Astrocyte (in vitro differentiated cells and primary cell): ENCODE measurements around the gene GPC5. TPM values are rescaled to one million over a fixed set of nuclear protein-coding genes. Genes with fewer than 3 reads are reported as not detected.

Experiments
- DNase-seq: peaks from one replicate; pipeline ENCODE4 v3.0.0-alpha.2; 2010; ENCODE audit warnings: low read depth
- FAIRE-seq: peaks from 2 replicates; lab custom pipeline; 2011; peaks lifted over from hg19 to GRCh38; lab: Jason Lieb, UNC
- H2AFZ ChIP-seq: 2 replicates; pipeline ENCODE4 v1.6.0; 2012; ENCODE audit warnings: low read depth, low read length, inconsistent platforms
- H3K27ac ChIP-seq: 2 replicates; pipeline ENCODE4 v1.5.1; 2011; ENCODE audit warnings: low read depth, low read length, inconsistent platforms
- H3K27me3 ChIP-seq: 2 replicates; pipeline ENCODE4 v1.6.0; 2011; ENCODE audit warnings: low read length, inconsistent platforms; ENCODE audit not compliant: insufficient read depth
- H3K36me3 ChIP-seq: 2 replicates; pipeline ENCODE4 v1.5.1; 2011; ENCODE audit warnings: low read length, inconsistent platforms; ENCODE audit not compliant: insufficient read depth
- H3K4me1 ChIP-seq: 2 replicates; pipeline ENCODE4 v1.5.1; 2011; ENCODE audit warnings: low read length, inconsistent platforms; ENCODE audit not compliant: insufficient read depth
- H3K4me2 ChIP-seq: 2 replicates; pipeline ENCODE4 v1.6.0; 2012; ENCODE audit warnings: low read length, inconsistent platforms
- H3K4me3 ChIP-seq: 2 replicates; pipeline ENCODE4 v1.5.1; 2011; ENCODE audit warnings: low read depth, mild to moderate bottlenecking, low read length, inconsistent platforms; ENCODE audit not compliant: insufficient read depth
- H3K79me2 ChIP-seq: 2 replicates; pipeline ENCODE4 v1.6.0; 2012; ENCODE audit warnings: mild to moderate bottlenecking, low read length, inconsistent platforms; ENCODE audit not compliant: insufficient read depth
- H3K9ac ChIP-seq: 2 replicates; pipeline ENCODE4 v1.6.0; 2012; ENCODE audit warnings: mild to moderate bottlenecking, low read length, inconsistent platforms
- H3K9me3 ChIP-seq: 2 replicates; pipeline ENCODE4 v1.5.1; 2012; ENCODE audit warnings: low read depth, mild to moderate bottlenecking, low read length, inconsistent platforms; ENCODE audit not compliant: insufficient read depth
- H4K20me1 ChIP-seq: 2 replicates; pipeline ENCODE4 v1.6.0; 2012; ENCODE audit warnings: low read length, inconsistent platforms; ENCODE audit not compliant: insufficient read depth
- H3K27ac Mint-ChIP-seq: one replicate; pipeline ENCODE4 v1.8.0; 2021; ENCODE audit warnings: mild to moderate bottlenecking, mixed read lengths; ENCODE audit not compliant: unreplicated experiment
- H3K27me3 Mint-ChIP-seq: one replicate; pipeline ENCODE4 v1.8.0; 2021; ENCODE audit warnings: low read depth, mixed read lengths; ENCODE audit not compliant: unreplicated experiment
- H3K36me3 Mint-ChIP-seq: one replicate; pipeline ENCODE4 v1.8.0; 2021; ENCODE audit warnings: low read depth, mixed read lengths; ENCODE audit not compliant: unreplicated experiment
- H3K4me1 Mint-ChIP-seq: one replicate; pipeline ENCODE4 v1.8.0; 2021; ENCODE audit warnings: low read depth, mixed read lengths; ENCODE audit not compliant: unreplicated experiment
- H3K4me3 Mint-ChIP-seq: one replicate; pipeline ENCODE4 v1.8.0; 2021; ENCODE audit warnings: mild to moderate bottlenecking, moderate library complexity, mixed read lengths; ENCODE audit not compliant: unreplicated experiment
- H3K9me3 Mint-ChIP-seq: one replicate; pipeline ENCODE4 v1.8.0; 2021; ENCODE audit warnings: mild to moderate bottlenecking, mixed read lengths; ENCODE audit not compliant: unreplicated experiment
- CTCF ChIP-seq: IDR thresholded peaks from 2 replicates; pipeline ENCODE4 v1.5.1; 2011; ENCODE audit warnings: low read depth, mild to moderate bottlenecking, inconsistent platforms, low read length, moderate library complexity; ENCODE audit not compliant: insufficient read depth
- EZH2 ChIP-seq: IDR thresholded peaks from 2 replicates; pipeline ENCODE4 v1.6.1; 2012; ENCODE audit warnings: mild to moderate bottlenecking, low read length, inconsistent platforms; ENCODE audit not compliant: insufficient read depth
- total RNA-seq: library from RNA; stranded (reverse); gene quantifications from 2 replicates; pipeline ENCODE4 v1.2.1, GENCODE V29; 2021

The GPC5 gene
- total RNA-seq, 1 donor from 2014 or later: 1.1 TPM

- no peak overlapping the region for H3K4me2 ChIP-seq
- H3K4me1 ChIP-seq: no peaks in the 10 kb centered on the region
- no peaks in the 10 kb centered on the region for H3K9me3 ChIP-seq
- no peak overlapping the region for H3K27ac Mint-ChIP-seq
- H3K79me2 ChIP-seq: no peaks in the 10 kb centered on the region
- peaks cover 2% of the 10 kb centered on the region for H3K9me3 Mint-ChIP-seq
- no peaks in the 10 kb centered on the region for H3K36me3 Mint-ChIP-seq
- H3K4me3 Mint-ChIP-seq: no peak overlapping the region
- no peaks in the 10 kb centered on the region for H3K36me3 ChIP-seq
- H3K27me3 Mint-ChIP-seq: peaks cover 3% of the 10 kb centered on the region
- TF ChIP-seq EZH2: no peak
- no peak for TF ChIP-seq CTCF
- peaks cover 6% of the 10 kb centered on the region for H3K4me1 Mint-ChIP-seq
- no peak for DNase-seq
- no peak overlapping the region for H3K27ac ChIP-seq
- no peaks in the 10 kb centered on the region for H4K20me1 ChIP-seq
- no peaks in the 10 kb centered on the region for H3K27me3 ChIP-seq
- H3K9ac ChIP-seq: no peak overlapping the region
- no peak for FAIRE-seq
- H3K4me3 ChIP-seq: no peak overlapping the region
- H2AFZ ChIP-seq: no peak overlapping the region
These were observed 318.1 kb downstream of the GPC5 start for GRCh38 chr13:91716436-91717065.

GRCh38 chr13:91719033-91719432, 320.6 kb downstream of the GPC5 start:
- Mint-ChIP-seq H3K4me3 (no peak overlapping the region), H3K36me3 (no peaks in the 10 kb centered on the region), H3K27ac (no peak overlapping the region), H3K4me1 (peaks cover 6% of the 10 kb centered on the region), H3K9me3 (peaks cover 2% of the 10 kb centered on the region), H3K27me3 (peaks cover 3% of the 10 kb centered on the region)
- Histone ChIP-seq H3K27me3 (no peaks in the 10 kb centered on the region), H3K36me3 (no peaks in the 10 kb centered on the region), H3K79me2 (no peaks in the 10 kb centered on the region), H3K4me2 (no peak overlapping the region), H4K20me1 (no peaks in the 10 kb centered on the region), H3K9ac (no peak overlapping the region), H3K4me3 (no peak overlapping the region), H3K4me1 (no peaks in the 10 kb centered on the region), H3K9me3 (no peaks in the 10 kb centered on the region), H3K27ac (no peak overlapping the region), H2AFZ (no peak overlapping the region)
- FAIRE-seq (no peak), DNase-seq (peak; percentile 16)
- TF ChIP-seq CTCF (no peak), EZH2 (no peak)

GRCh38 chr13:91721413-91721812, 323.0 kb downstream of the GPC5 start:
- Histone ChIP-seq H4K20me1 (no peaks in the 10 kb centered on the region), H3K27me3 (no peaks in the 10 kb centered on the region), H3K27ac (no peak overlapping the region), H3K79me2 (no peaks in the 10 kb centered on the region), H3K9ac (no peak overlapping the region), H3K36me3 (no peaks in the 10 kb centered on the region), H3K4me3 (no peak overlapping the region), H3K4me2 (no peak overlapping the region), H2AFZ (no peak overlapping the region), H3K9me3 (no peaks in the 10 kb centered on the region), H3K4me1 (no peaks in the 10 kb centered on the region)
- H3K4me1 Mint-ChIP-seq: peaks cover 4% of the 10 kb centered on the region
- no peak overlapping the region for H3K4me3 Mint-ChIP-seq
- FAIRE-seq (no peak), DNase-seq (no peak)
- H3K36me3 Mint-ChIP-seq: no peaks in the 10 kb centered on the region
- no peak for TF ChIP-seq EZH2
- TF ChIP-seq CTCF: no peak
- no peak overlapping the region for H3K27ac Mint-ChIP-seq
- peaks cover 2% of the 10 kb centered on the region for H3K9me3 Mint-ChIP-seq
- peaks cover 3% of the 10 kb centered on the region for H3K27me3 Mint-ChIP-seq
